Ureter (tissue), 1 donor: Measurements from ENCODE around the gene AKAP14. TPM values are rescaled to one million over a fixed set of nuclear protein-coding genes. Genes with fewer than 3 reads are reported as not detected.
"Not testable (repeated sequence)": the region's sequence is repeated elsewhere in the genome, so short reads cannot be mapped to it uniquely, and the experiment has no call there.

Experiments used
- DNase-seq: peaks from one replicate; pipeline ENCODE4 v3.0.0-alpha.2; 2020; ENCODE audit warnings: low spot score
- total RNA-seq: library from RNA; stranded (reverse); gene quantifications from one replicate; pipeline ENCODE4 v1.2.4, GENCODE V29; 2023
- donor health status: DM: yes; HTN: yes; CAD: no.

AKAP14 gene
- total RNA-seq = not detected

GRCh38 chrX:119895843-119896326 is at the start of gene AKAP14:
AKAP14 (plus strand) TSS chrX:119895893; CDS start chrX:119903224, 7,331 bp downstream.
- no peak for DNase-seq

DNA sequence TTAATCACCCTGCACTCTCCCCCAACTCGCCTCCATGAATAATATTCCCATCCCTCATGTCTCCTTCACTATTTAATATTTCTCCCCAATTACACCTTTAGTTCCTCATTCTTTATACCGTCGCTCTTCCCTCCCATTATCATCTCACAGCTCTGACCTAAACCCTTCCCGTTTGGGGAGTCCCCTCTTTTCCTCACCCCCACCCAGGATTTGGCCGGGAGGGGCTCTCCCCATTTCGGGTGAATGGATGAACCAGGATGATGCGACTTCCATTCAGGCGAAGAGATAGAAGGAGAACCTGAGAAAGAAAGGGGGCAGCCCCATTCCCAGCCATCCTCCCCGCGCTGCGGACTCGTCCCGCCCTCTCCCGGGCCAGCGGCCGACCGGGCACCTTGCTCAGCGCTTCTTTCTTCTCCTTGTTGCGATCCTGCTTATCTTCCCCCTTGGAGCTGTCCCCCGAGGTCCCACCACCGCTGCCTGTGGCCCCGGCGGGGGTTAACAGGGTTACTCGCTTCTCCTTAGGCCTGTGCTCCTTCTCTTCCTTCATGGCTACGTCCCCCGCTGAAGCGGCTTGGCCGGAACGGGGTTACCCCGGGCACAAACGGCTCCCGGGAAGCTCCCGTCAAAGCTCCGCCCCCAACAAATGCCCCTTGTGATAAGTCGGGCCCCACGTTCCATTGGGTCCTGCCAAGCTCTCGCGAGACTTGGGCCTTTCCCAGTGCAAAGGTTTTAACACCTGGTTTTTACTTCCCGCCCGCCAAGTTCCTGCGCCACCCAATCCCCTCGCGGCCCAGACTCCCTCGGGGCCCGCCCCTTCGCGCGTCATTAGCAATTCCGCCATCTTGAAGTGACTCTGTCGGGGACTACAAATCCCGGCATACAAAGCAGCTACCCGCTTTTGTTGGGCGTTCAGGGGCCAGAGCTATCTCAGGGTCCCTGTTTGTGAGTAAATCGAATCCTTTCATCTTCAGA is 43.0 kb upstream of the AKAP14 start, which contains the start of gene UPF3B:
Gene UPF3B (minus strand): TSS at position 582 of the 972 bp plus-strand sequence. CDS start 35 bp downstream, at position 547.
- peak; percentile 96 for DNase-seq

DNA sequence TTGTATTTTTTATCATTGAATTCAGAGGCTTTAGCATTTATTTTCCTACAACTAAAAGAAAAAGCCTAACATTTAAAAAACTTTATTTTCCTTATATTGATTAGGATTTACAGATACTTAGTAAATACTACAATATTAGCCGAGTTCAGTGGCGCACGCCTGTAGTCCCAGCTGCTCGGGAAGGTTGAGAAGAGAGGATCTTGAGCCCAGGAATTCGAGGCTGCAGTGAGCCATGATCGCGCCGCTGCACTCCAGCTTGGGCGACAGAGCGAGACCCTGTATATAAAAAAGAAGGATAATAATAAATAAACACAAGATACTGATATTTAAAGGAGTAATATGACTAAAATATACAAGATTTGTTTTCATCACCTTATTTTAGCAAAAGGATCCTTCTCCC is 42.2 kb upstream of the AKAP14 start:
- no peak for DNase-seq

- no peak for DNase-seq
Measured at GRCh38 chrX:119870626-119871131, 25.0 kb upstream of the AKAP14 start.

GRCh38 chrX:119871245-119871598 is 24.5 kb upstream of the AKAP14 start:
- DNase-seq = no peak

- DNase-seq = peak; percentile 88
Measured at GRCh38 chrX:119871599-119872395, 23.9 kb upstream of the AKAP14 start, which contains the start of the genes NDUFA1 and RNF113A. NDUFA1 (plus strand) TSS chrX:119871832; CDS start chrX:119871912, 80 bp downstream. RNF113A (minus strand) TSS chrX:119871733; CDS start chrX:119871613, 120 bp downstream.

DNA sequence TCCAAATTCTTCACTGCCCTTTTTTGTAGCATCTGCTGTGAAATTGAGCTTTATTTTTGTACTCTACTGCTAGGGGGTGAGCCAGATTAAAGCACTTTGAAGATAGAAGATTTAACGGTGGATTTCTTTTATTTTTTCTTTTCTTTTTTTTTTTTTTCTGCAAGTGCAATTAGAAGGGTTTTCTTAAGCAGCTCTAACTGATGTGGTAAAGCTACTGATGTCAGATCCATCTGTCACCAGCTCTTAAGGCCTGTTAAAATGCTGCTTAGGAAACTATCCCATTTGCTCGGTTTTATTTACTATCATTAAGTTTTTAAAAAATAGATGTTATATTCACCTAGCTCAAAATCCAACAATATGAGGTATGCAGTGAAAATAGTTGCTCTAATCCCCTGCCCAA is 17.0 kb upstream of the AKAP14 start:
- DNase-seq = no peak

DNA sequence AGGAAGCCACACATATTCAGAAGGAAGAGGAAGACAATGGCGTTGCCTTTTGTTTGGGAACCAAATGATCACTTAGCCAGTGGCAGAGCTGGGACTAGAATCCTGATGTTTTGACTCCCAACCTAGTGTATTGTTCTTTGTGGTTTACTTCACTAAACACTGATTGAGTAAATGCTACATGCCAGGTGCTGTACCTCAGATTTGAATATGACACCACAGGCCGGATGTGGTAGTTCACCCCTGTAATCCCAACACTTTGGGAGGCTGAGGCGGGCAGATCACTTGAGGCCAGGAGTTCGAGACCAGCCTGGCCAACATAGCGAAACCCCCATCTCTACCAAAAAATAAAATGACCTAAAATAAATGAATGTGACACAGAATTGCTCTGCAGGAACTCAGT is 15.6 kb upstream of the AKAP14 start:
- DNase-seq = no peak

GRCh38 chrX:119880552-119881437 is 14.9 kb upstream of the AKAP14 start:
- peak; percentile 45 for DNase-seq

DNA sequence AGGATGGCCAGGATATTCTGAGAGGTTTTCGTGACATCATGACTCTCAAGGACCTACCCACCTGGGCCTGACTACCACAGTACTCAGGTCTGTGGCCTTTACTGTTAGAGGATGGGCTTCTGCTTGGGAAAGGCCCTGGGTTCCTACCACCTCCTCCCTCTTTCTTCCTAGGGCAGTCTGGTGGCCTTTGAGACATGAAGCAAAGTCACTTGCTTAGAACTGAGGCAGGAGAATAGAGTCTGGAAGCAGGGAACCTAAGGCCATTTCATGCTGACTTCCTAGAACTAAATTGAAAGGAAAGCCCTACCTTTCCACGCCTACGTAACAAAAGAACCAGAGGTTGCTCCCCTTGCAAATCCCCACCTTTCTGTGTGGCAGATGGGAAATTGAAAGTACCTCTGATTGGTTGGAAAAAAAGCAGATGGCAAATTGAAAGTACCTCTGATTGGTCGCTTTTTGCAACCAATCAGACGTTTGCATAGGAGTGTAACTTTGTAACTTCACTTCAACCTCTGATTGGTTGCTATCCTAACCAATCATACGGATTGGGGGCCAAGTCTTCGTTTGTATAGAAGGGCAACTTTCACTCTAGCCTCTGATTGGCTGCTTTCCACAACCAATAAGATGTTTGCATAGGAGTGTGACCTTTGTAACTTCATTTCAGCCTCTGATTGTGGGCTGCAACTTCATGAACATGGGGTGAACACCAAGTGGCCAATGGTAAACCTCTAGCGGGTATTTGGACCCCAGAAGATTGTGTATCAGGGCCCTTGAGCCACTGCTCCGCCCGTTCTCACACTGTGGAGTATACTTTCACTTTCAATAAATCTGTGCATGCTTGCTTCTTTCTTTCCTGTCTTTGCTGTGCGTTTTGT is 9.9 kb upstream of the AKAP14 start:
- no peak for DNase-seq

DNA sequence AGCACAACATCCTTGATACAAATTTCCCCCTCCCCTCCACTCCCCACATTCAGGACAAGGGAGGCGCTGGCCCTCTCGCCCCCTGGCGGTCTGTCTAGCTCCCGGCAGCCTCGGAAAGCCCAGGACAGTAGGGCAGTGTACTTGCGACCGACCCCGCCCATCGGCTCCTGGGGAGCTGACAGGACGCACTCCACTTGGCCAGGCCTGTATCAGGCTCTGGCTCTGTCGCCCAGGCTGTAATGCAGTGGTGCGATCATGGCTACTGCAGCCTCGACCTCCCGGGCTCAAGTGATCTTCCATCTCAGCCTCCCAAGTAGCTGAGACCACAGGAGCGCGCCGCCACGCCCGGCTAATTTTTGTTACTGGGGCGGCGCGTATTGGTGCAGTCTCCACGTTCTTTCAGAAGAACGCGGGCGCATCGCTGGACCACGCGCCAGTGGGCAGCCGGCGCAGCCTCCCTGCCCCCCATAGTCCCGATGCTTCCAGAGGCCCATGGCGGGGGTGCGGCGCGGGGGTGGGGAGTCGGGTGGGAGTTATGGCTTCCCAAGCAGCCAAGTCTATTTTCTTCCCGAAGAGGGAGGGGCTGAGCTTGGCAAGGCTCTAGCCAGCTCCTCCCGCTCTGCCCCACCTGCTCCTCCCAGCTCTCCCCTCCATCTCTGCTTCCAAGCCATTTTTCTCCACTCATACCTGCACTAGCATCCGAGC is 7.8 kb upstream of the AKAP14 start:
- DNase-seq = no peak

GRCh38 chrX:119890626-119891025 is 5.1 kb upstream of the AKAP14 start:
- DNase-seq = not testable (repeated sequence)

GRCh38 chrX:119891961-119892692 is 3.6 kb upstream of the AKAP14 start:
- DNase-seq = not testable (repeated sequence)

DNA sequence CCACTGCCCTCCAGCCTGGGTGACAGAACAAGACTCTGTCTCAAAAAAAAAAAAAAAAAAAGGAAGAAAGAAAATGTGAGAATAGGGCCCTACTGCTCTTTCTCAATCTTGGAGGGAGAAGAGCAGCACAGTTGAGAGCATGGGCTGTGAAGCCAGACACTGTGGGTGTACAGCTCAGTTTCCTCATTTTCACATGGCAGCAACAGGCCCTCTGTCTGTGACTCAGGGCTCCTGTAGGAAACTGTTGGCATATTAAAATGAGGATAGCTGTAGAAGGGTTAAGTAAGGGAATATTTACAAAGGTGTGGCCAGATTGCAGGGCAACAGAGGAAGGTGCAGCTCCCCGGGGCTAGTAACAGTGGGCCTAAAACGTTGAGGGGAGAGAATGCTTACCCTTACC is 3.4 kb downstream of the AKAP14 start:
- no peak for DNase-seq

DNA sequence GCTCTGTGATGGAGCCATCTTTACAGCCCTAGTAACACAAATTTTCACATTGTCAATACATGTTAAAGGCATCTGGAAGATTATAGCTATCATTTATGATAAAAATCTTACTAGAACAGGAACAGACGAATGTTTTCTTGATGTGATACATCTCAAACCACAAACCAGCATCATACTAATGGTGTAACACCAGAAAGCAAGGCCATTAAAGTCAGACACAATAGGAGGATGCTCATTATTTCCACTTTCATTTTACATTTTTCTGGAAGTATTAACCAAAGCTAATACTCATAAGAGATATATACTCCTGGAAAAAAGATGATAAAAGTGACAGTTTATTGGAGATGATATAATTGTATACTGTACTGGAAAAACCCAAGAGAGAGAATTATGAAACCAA is 5.3 kb downstream of the AKAP14 start:
- DNase-seq = no peak

DNA sequence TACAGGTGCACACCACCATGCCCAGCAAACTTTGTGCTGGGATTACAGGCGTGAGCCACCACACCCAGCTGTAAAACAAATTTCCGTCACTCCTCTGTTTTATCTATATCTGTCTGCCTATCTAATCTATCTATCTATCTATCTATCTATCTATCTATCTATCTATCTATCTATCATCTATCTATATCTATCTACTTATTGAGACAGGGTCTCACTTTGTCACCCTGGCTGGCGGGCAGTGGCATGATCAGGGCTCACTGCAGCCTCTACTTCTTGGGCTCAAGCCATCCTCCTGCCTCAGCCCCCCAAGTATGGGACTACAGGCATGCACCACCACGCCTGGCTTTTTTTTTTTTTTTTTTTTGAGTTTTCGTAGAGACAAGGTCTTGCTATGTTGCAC is 20.6 kb downstream of the AKAP14 start:
- no peak for DNase-seq

- no peak for DNase-seq
Measured at GRCh38 chrX:119917877-119918276, 22.2 kb downstream of the AKAP14 start.

- no peak for DNase-seq
Measured at GRCh38 chrX:119919835-119920585, 24.3 kb downstream of the AKAP14 start.
